DOHH2 (cell line): ENCODE results near the gene ZNF316.

Experiments
- EZH2phosphoT487 ChIP-seq: fragments of 200-600 bp; sonication (generic); IDR thresholded peaks from 2 replicates; pipeline ENCODE4 v1.6.1; 2017; ENCODE audit warnings: borderline replicate concordance, mild to moderate bottlenecking, antibody characterized with exemption, low read length, moderate library complexity, mixed read lengths
- TF ChIP-seq, protein P1 (sequence below): fragments of 200-600 bp; sonication (generic); IDR thresholded peaks from one replicate; pipeline ENCODE4 v1.5.1; 2014; ENCODE audit warnings: antibody characterized with exemption, mild to moderate bottlenecking, low read depth, low read length; ENCODE audit not compliant: poor library complexity, severe bottlenecking

DNA sequence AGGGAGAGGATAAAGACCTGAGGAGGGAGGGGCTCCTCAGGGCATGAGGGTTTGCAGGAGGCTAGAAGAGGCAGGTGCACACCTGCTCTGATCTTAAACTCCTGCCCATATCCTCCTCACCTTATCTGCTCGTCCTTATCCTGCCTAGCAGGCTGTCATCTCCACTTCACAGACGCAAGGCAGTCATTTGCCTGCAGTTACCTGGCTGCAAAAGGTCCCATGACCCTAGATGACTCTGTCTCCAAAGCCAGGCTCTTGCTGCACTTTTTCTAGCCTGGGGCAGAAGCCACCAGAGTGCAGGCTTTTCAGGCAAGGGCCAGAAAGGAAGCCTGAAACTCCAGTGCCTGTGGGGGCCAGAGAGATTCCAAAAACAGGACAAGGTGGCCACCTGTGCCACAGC is 23.4 kb upstream of the ZNF316 start:
- TF ChIP-seq, protein P1, sequence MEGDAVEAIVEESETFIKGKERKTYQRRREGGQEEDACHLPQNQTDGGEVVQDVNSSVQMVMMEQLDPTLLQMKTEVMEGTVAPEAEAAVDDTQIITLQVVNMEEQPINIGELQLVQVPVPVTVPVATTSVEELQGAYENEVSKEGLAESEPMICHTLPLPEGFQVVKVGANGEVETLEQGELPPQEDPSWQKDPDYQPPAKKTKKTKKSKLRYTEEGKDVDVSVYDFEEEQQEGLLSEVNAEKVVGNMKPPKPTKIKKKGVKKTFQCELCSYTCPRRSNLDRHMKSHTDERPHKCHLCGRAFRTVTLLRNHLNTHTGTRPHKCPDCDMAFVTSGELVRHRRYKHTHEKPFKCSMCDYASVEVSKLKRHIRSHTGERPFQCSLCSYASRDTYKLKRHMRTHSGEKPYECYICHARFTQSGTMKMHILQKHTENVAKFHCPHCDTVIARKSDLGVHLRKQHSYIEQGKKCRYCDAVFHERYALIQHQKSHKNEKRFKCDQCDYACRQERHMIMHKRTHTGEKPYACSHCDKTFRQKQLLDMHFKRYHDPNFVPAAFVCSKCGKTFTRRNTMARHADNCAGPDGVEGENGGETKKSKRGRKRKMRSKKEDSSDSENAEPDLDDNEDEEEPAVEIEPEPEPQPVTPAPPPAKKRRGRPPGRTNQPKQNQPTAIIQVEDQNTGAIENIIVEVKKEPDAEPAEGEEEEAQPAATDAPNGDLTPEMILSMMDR = no peak
- TF ChIP-seq EZH2phosphoT487 = no peak
